VCaP (cell line): ENCODE results near the gene TNFRSF4.

Source experiments
- H3K27ac ChIP-seq: fragments of 450-650 bp; 2 replicates; pipeline ENCODE4 v1.5.1; 2017
- TF ChIP-seq, protein P1 (sequence below): fragments of 450-650 bp; conservative IDR thresholded peaks from 2 replicates; pipeline ENCODE4 v1.5.1; 2017; ENCODE audit warnings: mild to moderate bottlenecking, moderate library complexity

TNFRSF4 gene

DNA sequence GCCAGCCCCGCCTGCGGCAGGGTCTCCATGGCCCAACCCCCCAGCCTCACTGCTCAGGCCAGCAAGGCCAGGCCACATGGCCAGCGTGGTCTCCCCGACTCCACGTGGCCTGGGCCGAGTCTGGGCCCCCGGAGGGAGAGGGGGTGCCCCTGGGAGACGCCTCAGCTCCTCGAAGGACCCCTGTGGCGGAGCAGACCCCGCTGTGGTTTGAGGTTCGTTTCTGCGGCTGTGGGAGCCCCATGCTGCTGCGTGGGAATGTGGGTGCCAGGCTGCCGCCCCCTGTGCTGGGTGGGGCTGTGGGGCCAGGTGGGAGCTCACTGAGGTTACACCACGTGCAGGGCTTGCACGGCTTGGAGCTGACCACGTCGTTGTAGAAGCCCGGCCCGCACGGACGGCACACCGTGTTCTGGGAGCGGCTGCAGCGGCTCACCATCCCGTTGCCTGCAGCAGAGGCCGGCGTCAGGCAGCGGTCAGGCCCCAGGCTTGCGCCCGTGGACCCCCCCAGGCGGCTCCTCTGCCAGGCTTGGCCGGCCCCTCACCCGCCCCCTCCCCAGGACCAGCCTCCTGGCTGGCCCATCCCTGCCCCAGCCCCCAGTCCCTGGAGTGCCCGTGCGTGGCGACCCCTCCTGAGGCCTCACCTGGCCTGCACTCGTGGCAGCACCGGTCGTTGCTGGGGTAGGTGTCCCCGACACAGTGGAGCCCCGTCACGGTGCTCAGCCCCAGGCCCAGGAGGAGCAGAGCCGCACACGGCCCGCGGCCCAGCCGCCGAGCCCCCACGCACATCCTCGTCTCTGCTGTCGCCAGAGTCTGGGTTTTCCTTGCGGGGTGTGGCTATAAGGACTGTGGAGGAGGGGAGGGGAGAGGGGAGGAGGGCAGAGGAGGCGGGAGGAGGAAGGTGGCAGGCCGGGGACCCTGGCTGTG lies at the start of gene TNFRSF4:
TNFRSF4 (minus strand) TSS at position 809 of the 921 bp plus-strand sequence; CDS start at position 783, 26 bp downstream.
- no peak within 1 kb of the TSS for H3K27ac ChIP-seq
- TF ChIP-seq, protein P1, sequence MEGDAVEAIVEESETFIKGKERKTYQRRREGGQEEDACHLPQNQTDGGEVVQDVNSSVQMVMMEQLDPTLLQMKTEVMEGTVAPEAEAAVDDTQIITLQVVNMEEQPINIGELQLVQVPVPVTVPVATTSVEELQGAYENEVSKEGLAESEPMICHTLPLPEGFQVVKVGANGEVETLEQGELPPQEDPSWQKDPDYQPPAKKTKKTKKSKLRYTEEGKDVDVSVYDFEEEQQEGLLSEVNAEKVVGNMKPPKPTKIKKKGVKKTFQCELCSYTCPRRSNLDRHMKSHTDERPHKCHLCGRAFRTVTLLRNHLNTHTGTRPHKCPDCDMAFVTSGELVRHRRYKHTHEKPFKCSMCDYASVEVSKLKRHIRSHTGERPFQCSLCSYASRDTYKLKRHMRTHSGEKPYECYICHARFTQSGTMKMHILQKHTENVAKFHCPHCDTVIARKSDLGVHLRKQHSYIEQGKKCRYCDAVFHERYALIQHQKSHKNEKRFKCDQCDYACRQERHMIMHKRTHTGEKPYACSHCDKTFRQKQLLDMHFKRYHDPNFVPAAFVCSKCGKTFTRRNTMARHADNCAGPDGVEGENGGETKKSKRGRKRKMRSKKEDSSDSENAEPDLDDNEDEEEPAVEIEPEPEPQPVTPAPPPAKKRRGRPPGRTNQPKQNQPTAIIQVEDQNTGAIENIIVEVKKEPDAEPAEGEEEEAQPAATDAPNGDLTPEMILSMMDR = no peak

DNA sequence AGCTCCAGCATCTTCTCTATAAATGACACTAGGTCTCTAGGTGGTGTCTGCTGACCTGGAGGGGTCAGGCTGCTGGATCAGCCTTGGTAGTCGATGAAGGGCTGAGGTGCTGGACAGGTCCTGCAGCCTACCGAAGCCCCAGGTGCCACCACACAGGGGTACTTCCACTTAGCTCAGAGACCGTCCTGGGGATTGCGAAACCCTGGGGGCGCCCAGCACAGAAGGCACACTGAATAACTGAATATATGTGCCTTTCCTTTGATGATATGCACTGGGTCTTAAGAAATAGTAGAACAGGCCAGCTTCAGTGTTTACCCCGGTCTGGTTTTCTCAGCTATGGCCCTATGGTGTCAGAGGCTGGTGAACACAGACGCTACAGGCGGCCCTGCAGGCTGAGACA lies 48.8 kb upstream of the TNFRSF4 start:
- TF ChIP-seq, protein P1 = no peak
- 0 out of 2 replicates have a peak overlapping the region, but pooled peaks have one; percentile 4 for H3K27ac ChIP-seq

DNA sequence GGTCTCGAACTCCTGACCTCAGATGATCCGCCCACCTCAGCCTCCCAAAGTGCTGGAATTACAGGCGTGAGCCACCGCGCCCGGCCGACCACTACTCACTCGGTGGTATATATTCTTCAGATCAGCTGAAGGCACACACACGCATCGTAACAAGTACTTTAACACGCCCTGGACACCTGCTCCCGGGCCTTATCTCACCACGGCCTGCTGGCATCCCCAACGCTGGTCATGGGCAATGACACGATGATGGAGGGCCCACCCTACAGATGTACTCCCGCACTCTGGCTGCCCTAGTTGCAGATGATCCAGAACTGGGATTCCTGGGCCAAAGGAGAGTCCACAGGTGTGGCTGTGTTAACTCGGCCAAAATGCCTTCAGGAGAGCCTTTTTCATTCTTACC lies 48.1 kb upstream of the TNFRSF4 start:
- TF ChIP-seq, protein P1 = no peak
- H3K27ac ChIP-seq = no peak overlapping the region

DNA sequence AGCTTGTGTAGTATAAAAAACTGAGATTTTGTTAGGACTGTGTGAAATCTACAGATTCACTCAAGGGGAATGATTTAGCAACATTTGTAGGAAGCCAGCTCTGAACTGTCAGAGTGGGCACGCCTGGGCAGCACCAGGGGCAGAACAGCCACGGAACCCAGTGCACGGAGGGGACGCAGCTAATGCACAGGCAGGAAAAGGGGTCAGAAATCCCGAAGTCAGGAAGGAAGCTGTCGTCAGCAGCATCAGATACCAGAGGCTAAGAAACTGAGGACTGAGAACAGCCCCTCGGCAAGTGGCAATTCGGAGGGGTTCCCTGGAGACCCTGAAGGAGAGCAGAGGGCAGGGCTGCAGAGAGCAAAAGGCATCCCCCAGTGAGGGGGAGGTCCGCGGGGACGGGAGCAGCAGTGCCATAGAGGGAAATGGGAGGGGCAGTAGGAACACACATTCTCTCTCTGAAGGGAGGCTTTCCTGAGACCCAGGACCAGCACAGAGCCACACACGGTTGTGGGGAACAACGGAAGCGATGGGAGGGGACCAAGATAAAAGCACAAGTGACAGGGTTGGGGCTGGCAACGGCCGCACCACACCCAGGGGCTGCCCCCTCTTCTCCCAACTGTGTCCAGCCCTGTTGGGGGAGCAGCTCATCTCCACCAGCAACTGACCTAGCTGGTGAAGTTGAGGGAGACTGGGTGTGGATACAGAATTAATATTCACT lies 47.0 kb upstream of the TNFRSF4 start:
- H3K27ac ChIP-seq = no peak overlapping the region
- TF ChIP-seq, protein P1 = no peak

DNA sequence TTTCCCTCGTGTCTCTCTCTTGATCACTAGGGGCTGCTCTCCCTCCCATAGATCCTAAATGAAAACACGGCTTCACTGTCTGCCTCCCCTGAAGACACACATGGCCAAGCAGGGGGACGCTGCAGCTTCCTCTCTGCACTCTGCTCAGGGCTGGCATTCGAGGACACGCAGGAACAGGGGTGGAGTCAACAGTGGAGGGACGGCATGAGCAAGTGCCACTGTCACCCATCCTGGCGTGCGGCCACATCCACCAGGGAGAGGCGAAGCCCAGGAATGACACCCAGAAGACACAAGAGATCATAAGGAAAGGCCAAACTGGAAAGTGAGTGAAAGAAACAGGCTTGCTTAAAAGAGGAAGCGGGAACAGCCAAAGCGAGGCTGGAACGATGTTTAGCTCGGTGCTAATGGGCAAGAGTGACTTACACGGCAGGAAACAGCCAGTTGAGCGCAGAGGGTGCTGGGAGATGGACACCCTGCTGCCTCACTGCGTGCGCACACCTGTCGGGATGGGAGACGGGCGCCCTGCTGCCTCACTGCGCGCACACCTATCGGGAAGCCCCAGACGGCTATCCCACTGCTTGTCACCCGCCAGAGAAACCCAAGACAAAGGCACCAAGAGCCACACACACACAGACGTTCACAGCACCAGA lies 46.1 kb upstream of the TNFRSF4 start:
- TF ChIP-seq, protein P1 = no peak

DNA sequence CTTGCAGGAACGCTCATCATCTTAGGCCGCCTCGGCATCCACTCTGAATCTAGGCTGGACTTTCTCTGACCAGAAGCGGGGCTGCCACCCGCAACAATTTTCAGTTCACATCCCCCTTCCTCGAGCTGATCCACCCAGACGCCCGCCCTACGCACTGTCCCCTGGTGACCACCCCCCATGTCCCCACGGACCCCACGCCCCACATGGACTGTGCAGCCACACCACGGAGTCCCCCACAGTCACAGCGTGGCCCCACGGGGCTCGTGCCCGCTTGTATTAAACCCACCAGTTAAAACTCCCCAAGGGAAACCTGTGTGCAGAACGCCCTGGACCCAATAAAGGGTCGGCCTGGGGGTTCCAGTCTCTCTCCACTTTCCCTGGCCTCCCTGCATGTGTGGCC lies 45.6 kb upstream of the TNFRSF4 start:
- H3K27ac ChIP-seq = no peak overlapping the region
- TF ChIP-seq, protein P1 = no peak

More for the DNA sequence above, 46.1 kb upstream of the TNFRSF4 start:
- no peak overlapping the region for H3K27ac ChIP-seq

DNA sequence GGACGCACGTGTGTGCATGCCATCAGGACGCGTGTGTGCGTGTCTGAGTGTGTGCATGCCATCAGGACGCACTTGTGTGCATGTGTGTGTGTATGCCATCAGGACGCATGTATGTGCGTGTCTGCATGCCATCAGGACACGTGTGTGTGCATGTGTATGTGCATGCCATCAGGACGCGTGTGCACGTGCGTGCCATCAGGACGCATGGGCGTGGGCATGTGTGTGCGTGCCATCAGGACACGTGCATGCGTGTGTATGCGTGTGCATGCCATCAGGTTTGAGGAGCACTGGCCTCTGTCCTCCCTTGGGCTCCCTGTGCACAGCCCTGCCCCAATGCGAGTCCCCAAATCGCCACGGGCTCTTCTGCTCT lies 45.2 kb upstream of the TNFRSF4 start:
- TF ChIP-seq, protein P1 = no peak
- H3K27ac ChIP-seq = no peak overlapping the region
